HG02852 (cell line): ENCODE measurements around the gene PRDM10.
"Not testable (repeated sequence)": the region's sequence is repeated elsewhere in the genome, so short reads cannot be mapped to it uniquely, and the experiment has no call there.

Experiments
- ATAC-seq: cut with Tn5 transposase; IDR thresholded peaks from one replicate; pipeline ENCODE4 v1.9.1; 2021; ENCODE audit warnings: mild to moderate bottlenecking, moderate library complexity; ENCODE audit not compliant: unreplicated experiment

PRDM10 gene

GRCh38 chr11:129979046-129979605 is 23.5 kb downstream of the PRDM10 start:
- no peak for ATAC-seq

GRCh38 chr11:129978447-129978846 is 24.2 kb downstream of the PRDM10 start:
- ATAC-seq: no peak

- ATAC-seq: no peak
Observed at GRCh38 chr11:129976328-129976727, 26.3 kb downstream of the PRDM10 start.

GRCh38 chr11:129975543-129975942 is 27.1 kb downstream of the PRDM10 start:
- no peak for ATAC-seq

GRCh38 chr11:129974672-129975071 is 28.0 kb downstream of the PRDM10 start:
- ATAC-seq: no peak

- no peak for ATAC-seq
Observed at GRCh38 chr11:129974237-129974636, 28.4 kb downstream of the PRDM10 start.

GRCh38 chr11:129973809-129974208 is 28.8 kb downstream of the PRDM10 start:
- no peak for ATAC-seq

GRCh38 chr11:129973068-129973467 is 29.6 kb downstream of the PRDM10 start:
- ATAC-seq: peak; percentile 82

GRCh38 chr11:129972611-129973010 is 30.0 kb downstream of the PRDM10 start:
- no peak for ATAC-seq

GRCh38 chr11:129971856-129972255 is 30.8 kb downstream of the PRDM10 start:
- ATAC-seq: not testable (repeated sequence)

GRCh38 chr11:129969920-129970319 is 32.7 kb downstream of the PRDM10 start:
- no peak for ATAC-seq

- ATAC-seq: no peak
Observed at GRCh38 chr11:129968591-129969419, 33.8 kb downstream of the PRDM10 start.

- no peak for ATAC-seq
Observed at GRCh38 chr11:129967996-129968395, 34.6 kb downstream of the PRDM10 start.

- no peak for ATAC-seq
Observed at GRCh38 chr11:129965248-129965647, 37.4 kb downstream of the PRDM10 start.

- ATAC-seq: peak; percentile 90
Observed at GRCh38 chr11:129960216-129961214, 42.1 kb downstream of the PRDM10 start.

GRCh38 chr11:129959687-129960086 is 42.9 kb downstream of the PRDM10 start:
- ATAC-seq: no peak

GRCh38 chr11:129955282-129955681 is 47.4 kb downstream of the PRDM10 start:
- no peak for ATAC-seq

- not testable (repeated sequence) for ATAC-seq
Observed at GRCh38 chr11:129954703-129955102, 47.9 kb downstream of the PRDM10 start.

GRCh38 chr11:129951866-129952262 is 50.8 kb downstream of the PRDM10 start:
- no peak for ATAC-seq

- no peak for ATAC-seq
Observed at GRCh38 chr11:129951201-129951865, 51.3 kb downstream of the PRDM10 start.
